Urinary bladder (tissue), 4 donors: ENCODE results near the gene ACO2. TPM values are rescaled to one million over a fixed set of nuclear protein-coding genes. Genes with fewer than 3 reads are reported as not detected.

Experiments used
- DNase-seq: peaks from one replicate; pipeline ENCODE4 v3.0.0-alpha.2; 2015; ENCODE audit errors: extremely low spot score
- H3K27ac ChIP-seq: one replicate; pipeline ENCODE4 v1.5.1; 2013; ENCODE audit warnings: low read depth, mild to moderate bottlenecking, moderate library complexity
- H3K36me3 ChIP-seq: one replicate; pipeline ENCODE4 v1.6.1; 2013; ENCODE audit warnings: mild to moderate bottlenecking, moderate library complexity; ENCODE audit not compliant: insufficient read depth
- H3K4me1 ChIP-seq: one replicate; pipeline ENCODE4 v1.6.1; 2013; ENCODE audit warnings: mild to moderate bottlenecking, moderate library complexity; ENCODE audit not compliant: insufficient read depth
- H3K4me3 ChIP-seq: one replicate; pipeline ENCODE4 v1.5.1; 2013; ENCODE audit warnings: low read depth, low read length
- WGBS: extraction: QIAGEN DNeasy Blood & Tissue Kit; methylation state at CpG from one replicate; pipeline ENCODE4 v1.1.7; 2013; 5-methylcytosine and 5-hydroxymethylcytosine counted together
- polyA plus RNA-seq: library from polyadenylated mRNA; stranded (reverse); fragments of 200-250 nt; gene quantifications from one replicate; pipeline ENCODE4 v1.2.3, GENCODE V29; 2013
- total RNA-seq: library from RNA; depleted of rRNA; stranded (reverse); fragments of >200 nt; gene quantifications from one replicate; pipeline ENCODE4 v1.2.3, GENCODE V29; 2014
- donor health status: healthy with polysubstance abuse.
- donor health status: healthy.

ACO2 gene
- total and polyA plus RNA-seq, 2 donors: 41.8 to 84.6 TPM

DNA sequence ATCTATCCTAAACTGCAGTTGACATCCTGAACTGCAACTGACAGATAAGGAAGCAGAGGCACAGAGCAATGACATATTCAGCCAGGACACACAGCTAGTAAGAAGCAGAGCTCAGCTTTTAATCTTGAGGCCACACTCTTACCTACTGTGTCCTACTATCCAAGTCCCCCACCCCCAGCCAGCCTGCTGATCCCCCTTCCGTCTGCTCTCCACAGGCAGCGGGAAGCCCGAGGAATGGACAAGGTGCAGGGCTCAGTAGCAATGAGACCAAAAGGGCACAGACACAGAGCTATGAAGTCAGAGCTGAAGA is 71.0 kb downstream of the ACO2 start:
- no peak overlapping the region for H3K27ac ChIP-seq
- DNase-seq: no peak
- no peaks in the 10 kb centered on the region for H3K4me1 ChIP-seq
- peaks cover 4% of the 10 kb centered on the region for H3K36me3 ChIP-seq
- WGBS: 77% methylated on average over 3 of the region's 3 CpGs
- no peak overlapping the region for H3K4me3 ChIP-seq

- no peaks in the 10 kb centered on the region for H3K4me1 ChIP-seq
- no peak overlapping the region for H3K27ac ChIP-seq
- DNase-seq: no peak
- 92% methylated on average over 7 of the region's 7 CpGs for WGBS
- H3K36me3 ChIP-seq: peaks cover 4% of the 10 kb centered on the region
- no peak overlapping the region for H3K4me3 ChIP-seq
Measured at GRCh38 chr22:41540365-41540764, 71.4 kb downstream of the ACO2 start.

GRCh38 chr22:41541484-41541883 is 72.6 kb downstream of the ACO2 start:
- H3K4me3 ChIP-seq: no peak overlapping the region
- 74% methylated on average over 3 of the region's 3 CpGs for WGBS
- peaks cover 4% of the 10 kb centered on the region for H3K36me3 ChIP-seq
- no peak overlapping the region for H3K27ac ChIP-seq
- no peak for DNase-seq
- no peaks in the 10 kb centered on the region for H3K4me1 ChIP-seq

DNA sequence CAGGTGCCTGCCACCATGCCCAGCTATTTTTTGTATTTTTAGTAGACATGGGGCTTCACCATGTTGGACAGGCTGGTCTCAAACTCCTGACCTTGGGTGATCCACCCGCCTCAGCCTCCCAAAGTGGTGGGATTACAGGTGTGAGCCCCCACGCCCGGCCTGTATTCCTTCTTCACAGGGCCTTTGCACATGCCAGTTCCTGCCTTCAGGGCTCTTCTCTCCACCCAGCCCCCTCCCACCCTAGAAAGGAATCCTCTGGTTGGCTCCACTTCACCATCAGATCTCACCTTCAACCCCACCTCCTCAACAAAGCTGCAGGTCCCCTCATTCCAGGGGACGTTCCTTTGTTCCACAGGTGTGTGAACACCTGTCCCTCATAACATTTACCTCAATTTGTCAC is 73.3 kb downstream of the ACO2 start:
- Histone ChIP-seq H3K4me3 (no peak overlapping the region), H3K27ac (no peak overlapping the region), H3K36me3 (peaks cover 4% of the 10 kb centered on the region), H3K4me1 (no peaks in the 10 kb centered on the region)
- no peak for DNase-seq
- WGBS: 94% methylated on average over 4 of the region's 4 CpGs

- Histone ChIP-seq H3K27ac (peak within 1 kb of the TSS; percentile 89), H3K36me3 (peaks cover 2% of the 10 kb centered on the region), H3K4me3 (peak within 1 kb of the TSS; percentile 87), H3K4me1 (no peaks in the 10 kb centered on the region)
- under 1% methylated on average over 80 of the region's 80 CpGs for WGBS
- peak; percentile 90 for DNase-seq
Measured at GRCh38 chr22:41543854-41544670, 75.1 kb downstream of the ACO2 start, which contains the start of gene POLR3H. TSS of gene POLR3H (minus strand) at chr22:41544470. CDS start at chr22:41544101, 369 bp downstream.

DNA sequence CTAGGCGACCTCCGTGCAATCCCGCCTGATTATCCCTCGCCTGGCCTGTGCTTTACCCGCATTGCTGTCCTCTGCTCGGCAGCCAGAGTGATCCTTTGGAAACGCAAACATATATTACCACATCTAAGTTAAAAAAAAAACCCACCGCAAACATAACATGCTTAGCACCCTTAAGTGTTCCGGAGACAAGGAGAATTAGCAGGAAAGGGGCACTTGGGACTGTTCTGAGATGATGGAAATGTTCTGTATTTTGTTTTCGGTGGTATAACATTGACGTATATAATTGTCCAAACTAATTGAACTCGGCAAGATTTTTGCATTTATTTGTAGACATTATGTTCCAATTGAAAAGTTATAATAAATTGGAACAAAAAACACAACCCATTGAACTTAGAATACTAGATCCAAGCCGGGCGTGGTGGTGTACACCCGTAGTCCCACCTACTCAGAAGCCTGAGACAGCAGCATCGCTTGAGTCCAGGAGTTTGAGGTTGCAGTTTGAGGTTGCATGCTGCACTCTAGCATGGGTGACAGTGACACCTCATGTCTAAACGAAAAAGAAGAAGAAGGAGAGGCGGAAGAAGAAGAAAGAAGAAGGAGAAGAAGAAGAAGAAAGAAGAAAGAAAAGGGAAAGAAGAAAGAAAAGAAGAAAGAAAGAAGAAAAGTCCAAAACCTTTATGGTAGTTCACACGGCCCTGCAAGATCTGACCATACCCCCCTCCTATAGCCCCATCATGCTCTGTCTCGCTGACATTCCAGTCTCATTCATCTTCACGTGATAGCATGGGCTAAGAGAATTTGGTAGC is 76.0 kb downstream of the ACO2 start:
- H3K4me3 ChIP-seq: peak overlapping the region; percentile 13
- H3K36me3 ChIP-seq: no peaks in the 10 kb centered on the region
- DNase-seq: no peak
- no peak overlapping the region for H3K27ac ChIP-seq
- no peaks in the 10 kb centered on the region for H3K4me1 ChIP-seq
- 23% methylated on average over 21 of the region's 21 CpGs for WGBS

- H3K4me3 ChIP-seq: no peak overlapping the region
- H3K4me1 ChIP-seq: no peaks in the 10 kb centered on the region
- DNase-seq: no peak
- no peaks in the 10 kb centered on the region for H3K36me3 ChIP-seq
- H3K27ac ChIP-seq: no peak overlapping the region
- WGBS: 90% methylated on average over 5 of the region's 5 CpGs
Measured at GRCh38 chr22:41548830-41549211, 79.9 kb downstream of the ACO2 start.

- H3K27ac ChIP-seq: no peak overlapping the region
- WGBS: 75% methylated on average over 12 of the region's 12 CpGs
- no peak for DNase-seq
- no peaks in the 10 kb centered on the region for H3K4me1 ChIP-seq
- H3K4me3 ChIP-seq: no peak overlapping the region
- no peaks in the 10 kb centered on the region for H3K36me3 ChIP-seq
Measured at GRCh38 chr22:41550952-41551491, 82.1 kb downstream of the ACO2 start.

GRCh38 chr22:41551877-41552582 is 83.1 kb downstream of the ACO2 start:
- no peak overlapping the region for H3K4me3 ChIP-seq
- no peak for DNase-seq
- no peaks in the 10 kb centered on the region for H3K36me3 ChIP-seq
- 70% methylated on average over 10 of the region's 11 CpGs for WGBS
- H3K27ac ChIP-seq: no peak overlapping the region
- H3K4me1 ChIP-seq: no peaks in the 10 kb centered on the region

DNA sequence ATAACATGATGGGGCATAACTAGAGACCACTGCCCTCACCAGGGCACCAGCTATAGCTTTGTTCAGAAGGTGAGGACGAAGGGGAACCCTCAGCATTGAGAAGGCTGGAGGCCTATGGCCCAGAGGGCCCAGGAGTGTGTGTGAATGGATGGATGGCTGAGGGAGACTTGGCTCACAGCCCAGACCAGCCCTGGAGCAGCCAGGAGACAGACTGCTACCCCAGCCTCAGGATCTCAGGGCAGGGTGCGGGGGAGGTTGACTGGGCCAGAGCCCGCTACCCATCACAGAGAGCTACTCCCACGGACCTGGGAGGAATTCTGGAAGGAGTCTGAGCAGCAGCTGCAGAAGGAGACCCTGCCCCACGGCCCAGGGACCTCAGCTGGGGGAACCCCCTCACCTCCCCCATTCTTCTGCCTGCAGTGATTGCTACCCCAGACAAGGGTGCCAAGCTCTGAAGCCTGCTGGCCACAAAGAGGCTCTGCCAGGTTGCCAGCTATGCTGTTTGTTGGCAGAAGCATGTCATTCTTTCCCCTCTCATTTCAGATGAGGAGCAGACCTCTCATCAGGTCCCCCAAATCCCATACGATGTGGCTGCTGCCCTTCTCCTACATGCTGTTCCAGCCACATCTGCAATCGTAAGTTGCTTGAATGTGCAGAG is 86.5 kb downstream of the ACO2 start:
- Histone ChIP-seq H3K4me1 (no peaks in the 10 kb centered on the region), H3K4me3 (no peak overlapping the region), H3K36me3 (no peaks in the 10 kb centered on the region), H3K27ac (no peak overlapping the region)
- 74% methylated on average over 7 of the region's 7 CpGs for WGBS
- DNase-seq: no peak

GRCh38 chr22:41556561-41556960 is 87.6 kb downstream of the ACO2 start:
- Histone ChIP-seq H3K27ac (no peak overlapping the region), H3K4me3 (no peak overlapping the region), H3K4me1 (no peaks in the 10 kb centered on the region), H3K36me3 (no peaks in the 10 kb centered on the region)
- WGBS: 81% methylated on average over 10 of the region's 10 CpGs
- DNase-seq: no peak

DNA sequence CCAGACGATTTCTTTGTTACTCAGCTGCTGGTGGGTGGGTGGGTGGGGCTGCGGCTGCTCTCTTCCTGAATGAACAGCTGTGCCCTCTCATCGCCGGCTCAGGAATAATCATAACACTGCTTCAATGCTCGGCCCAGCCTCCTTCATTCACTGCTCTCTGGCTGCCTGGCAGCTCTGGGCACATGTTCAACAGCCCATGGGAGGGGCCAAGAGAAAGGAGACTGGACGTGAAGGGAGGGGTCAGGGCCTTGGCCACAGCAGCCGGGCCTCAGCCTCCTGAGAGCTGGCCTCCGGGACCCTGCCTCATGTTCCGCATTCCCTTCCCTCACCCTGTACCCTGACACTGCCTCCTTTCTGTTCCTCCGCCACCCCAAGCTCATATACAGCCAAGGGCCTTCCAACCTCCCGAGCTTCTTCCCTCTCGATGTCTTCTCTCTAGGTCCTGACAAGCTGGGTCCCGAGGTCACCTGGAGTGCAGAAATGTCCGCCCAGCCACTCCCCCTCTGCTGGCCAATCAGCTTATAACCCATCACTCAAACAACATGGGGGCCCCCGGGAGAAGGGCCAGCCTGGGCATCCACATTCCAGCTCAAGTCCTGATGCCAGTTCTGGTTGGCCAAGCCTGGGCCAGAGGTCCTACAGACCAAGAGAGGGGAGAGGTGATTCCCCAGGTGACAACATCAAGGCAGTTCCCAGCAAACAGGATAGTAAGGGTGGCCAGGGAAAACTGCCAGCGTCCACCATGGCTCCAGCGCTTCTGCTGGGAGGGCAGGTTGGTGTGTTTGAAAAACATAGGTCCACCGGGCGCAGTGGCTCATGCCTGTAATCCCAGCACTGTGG is 88.7 kb downstream of the ACO2 start:
- H3K4me3 ChIP-seq: no peak overlapping the region
- peak overlapping the region; percentile 74 for H3K27ac ChIP-seq
- no peaks in the 10 kb centered on the region for H3K4me1 ChIP-seq
- DNase-seq: peak; percentile 66
- no peaks in the 10 kb centered on the region for H3K36me3 ChIP-seq
- 27% methylated on average over 19 of the region's 19 CpGs for WGBS
